Daoy (cell line): Measurements from ENCODE around the gene GNG12. TPM values are rescaled to one million over a fixed set of nuclear protein-coding genes. Genes with fewer than 3 reads are reported as not detected.

Experiments
- DNase-seq: peaks from one replicate; pipeline ENCODE4 v3.0.0-alpha.2; 2015; ENCODE audit warnings: low read depth
- total RNA-seq: library from RNA; depleted of rRNA; stranded (reverse); fragments of >200 nt; shearing (Covaris generic); gene quantifications from 2 replicates; pipeline ENCODE4 v1.2.3, GENCODE V29; 2014

GNG12 gene
- total RNA-seq, 1 experiment from 2014 or later, result 231 TPM

DNA sequence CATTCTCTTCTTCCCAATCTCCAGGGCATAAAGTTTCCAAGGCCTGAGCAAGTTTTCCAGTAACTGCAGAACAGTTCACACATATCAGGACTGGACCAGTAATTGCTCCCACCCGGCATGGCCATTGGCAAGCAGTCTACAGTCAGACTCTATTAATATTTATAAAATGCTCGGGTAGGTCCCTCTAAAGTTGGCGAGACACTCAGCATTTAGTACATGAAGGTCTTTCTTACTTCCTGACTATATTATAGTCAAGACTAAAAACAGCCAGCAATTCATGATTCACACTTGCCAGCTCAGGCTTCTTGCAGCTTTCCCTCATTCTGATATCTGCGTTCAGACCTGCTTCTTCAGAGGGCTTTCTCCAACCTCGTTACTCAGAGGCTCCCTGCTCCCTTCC is 122.8 kb downstream of the GNG12 start:
- peak; percentile 51 for DNase-seq

DNA sequence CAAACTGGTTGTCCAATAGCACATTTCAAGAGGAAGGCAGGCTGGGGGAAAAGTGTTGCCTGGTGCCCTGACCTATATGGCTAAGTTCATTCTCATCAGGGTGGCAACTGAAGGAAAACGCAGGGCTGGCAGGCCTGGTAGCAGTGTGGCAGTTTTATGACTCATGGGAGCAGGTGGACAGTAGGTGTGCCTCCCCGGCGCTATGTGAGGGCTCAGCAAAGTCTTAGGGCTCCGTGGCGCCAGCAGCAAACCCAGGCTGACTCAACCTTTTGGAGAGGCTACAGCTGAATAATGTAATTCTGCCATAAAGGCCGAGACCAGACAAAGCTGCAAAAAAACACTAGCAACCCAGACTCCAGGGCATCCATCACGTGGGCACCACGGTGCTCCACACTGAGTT is 124.7 kb downstream of the GNG12 start:
- no peak for DNase-seq

DNA sequence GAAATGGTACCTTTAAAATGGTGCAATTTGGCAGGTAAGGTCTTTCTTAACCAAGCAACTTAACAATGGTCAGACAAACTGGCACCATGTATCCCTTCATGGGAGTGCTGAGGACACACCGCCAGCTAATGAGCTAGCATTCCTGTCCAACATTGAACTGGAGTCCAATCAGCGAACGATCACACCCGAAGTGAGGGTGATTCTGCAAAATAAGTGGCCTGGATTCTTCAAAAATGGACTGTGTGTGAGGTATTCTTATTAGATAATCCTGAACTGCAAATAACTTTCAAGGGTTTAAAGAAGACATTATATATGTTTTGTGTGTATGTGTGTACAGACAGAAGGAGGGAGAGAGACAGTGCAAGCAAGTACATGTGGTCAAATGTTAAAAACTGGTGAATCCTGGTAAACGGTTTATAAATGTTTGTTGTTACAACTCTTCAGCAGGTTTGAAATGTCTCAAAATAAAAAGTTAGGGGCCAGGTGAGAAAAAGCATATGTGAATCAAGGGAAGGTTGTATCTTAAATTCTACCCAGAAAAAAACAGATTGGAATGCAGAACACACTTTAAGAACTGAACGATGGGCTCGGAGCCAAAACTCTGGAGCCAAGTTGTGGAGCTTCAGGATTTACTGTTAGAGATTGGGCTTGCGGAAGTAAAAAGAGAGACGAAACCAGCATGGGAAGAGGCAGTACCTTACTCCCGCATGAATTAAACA is 127.4 kb downstream of the GNG12 start:
- DNase-seq, result no peak

DNA sequence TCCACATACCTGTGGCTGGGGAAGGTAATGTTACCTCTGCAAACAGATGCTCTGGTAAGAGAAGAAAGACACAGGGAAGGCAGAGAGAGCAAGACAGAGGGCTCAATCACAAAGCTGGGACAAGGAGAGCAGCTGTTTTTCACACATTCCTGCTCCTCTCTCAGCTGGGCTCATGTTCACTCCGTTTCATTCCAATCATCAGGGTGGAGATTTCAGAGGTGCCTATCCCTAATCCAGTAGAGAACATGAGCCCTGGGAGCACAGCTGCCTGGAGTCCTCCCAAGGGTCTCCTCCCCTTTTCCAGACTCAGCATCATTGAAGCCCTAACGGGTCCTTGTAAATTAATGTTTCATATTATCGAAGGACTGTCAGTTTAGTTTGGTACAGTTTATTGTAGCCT is 128.9 kb downstream of the GNG12 start:
- no peak for DNase-seq

DNA sequence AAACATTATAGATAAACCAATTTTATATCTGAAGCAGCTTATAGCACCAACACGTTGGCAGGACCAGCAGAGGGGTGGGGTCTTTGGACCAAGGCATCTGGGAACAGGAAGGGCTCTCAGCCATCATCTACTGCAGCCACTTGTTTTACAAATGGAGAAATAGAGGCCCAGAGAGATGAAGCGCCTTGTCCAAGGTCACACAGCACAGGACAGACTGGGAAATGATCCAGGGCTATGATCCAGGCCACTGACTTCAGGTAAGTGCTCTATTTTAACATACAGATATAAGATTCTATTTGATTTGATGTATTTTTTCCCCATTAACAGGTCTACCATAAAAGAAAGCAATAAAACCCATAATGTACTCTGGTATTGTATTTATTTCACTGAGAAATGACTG is 131.4 kb downstream of the GNG12 start:
- DNase-seq, result no peak

- DNase-seq, result peak; percentile 83
These were observed 132.4 kb downstream of the GNG12 start for GRCh38 chr1:67700692-67701410.

DNA sequence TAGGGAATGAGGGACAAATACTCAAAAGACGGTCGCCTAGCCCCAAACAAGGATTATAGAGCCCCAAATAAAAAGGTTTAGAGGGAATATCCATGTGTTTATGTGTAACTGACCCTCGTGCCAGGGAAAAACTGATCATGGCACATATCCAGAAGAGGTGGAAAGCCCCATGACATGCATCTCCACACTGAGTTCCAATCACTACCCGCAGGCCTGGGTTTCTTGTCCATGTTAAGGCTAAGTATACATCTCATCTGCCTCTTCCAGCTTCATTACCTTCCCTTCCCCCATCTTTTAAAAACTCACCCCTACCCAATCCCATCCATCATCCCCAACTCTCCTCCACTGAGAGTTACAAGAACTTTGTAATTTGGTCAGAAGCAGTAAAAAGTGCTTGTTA is 133.0 kb downstream of the GNG12 start:
- no peak for DNase-seq

DNA sequence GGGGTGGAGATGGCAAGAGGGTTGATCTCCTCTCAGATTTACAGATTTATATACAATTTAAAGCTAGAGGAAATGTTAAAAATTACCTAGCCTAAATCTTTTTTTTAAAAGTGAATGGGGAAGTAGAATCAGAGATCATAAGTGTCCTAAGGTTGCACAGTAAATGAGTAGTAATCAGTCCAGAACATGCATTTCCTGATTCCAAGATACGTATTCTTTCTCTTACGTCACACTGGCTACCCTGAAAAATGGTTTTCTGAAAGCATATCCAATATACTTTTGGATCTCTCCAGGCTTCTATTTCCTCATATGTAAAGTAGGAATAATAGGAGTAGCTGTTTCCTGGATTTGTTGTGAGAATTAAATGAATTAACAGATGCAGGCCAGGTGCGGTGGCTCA is 136.6 kb downstream of the GNG12 start:
- no peak for DNase-seq

- DNase-seq, result no peak
These were observed 137.3 kb downstream of the GNG12 start for GRCh38 chr1:67695963-67696362.

- DNase-seq, result no peak
These were observed 141.6 kb downstream of the GNG12 start for GRCh38 chr1:67691712-67692111.

GRCh38 chr1:67690411-67690810 is 142.9 kb downstream of the GNG12 start:
- no peak for DNase-seq

- no peak for DNase-seq
These were observed 143.3 kb downstream of the GNG12 start for GRCh38 chr1:67690018-67690363.

DNA sequence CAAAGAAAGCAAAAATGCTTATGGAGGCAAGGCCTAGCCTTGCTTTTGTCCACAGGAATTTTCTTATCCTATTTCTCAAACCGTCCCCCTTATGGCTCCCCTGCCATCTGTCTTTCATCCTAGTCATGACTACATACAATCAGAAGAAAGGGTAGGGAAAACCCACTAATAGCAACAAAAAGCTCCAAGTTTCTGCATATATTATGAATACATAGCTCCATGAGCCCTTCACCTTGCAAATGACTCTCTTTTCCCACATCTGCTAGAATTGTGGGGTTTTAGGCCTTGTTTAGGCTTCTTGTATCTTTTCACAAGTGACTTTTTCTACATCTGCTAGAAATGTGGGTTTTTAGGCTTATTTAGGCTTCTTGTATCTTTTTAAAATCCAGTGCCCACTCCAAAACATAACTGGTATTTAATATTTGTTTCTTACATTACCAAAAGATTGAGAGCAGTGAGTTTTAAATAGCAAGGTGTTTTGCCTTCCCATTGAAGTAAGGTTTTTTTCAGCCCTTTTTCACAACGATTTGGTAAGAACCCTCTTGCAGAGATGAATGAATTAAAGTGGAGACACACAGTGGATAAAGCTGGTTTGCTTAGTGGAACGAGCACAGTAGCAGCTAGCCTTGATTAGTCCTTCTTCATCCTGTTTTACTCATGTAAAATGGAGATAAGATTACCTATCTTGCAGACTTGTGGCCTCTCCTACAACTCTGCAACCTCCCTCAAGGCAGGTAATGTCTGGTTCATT is 143.8 kb downstream of the GNG12 start:
- no peak for DNase-seq

- DNase-seq, result no peak
These were observed 144.6 kb downstream of the GNG12 start for GRCh38 chr1:67688526-67689219.

- DNase-seq, result peak; percentile 69
These were observed 145.6 kb downstream of the GNG12 start for GRCh38 chr1:67687649-67688048.

GRCh38 chr1:67687198-67687545 is 146.1 kb downstream of the GNG12 start:
- no peak for DNase-seq

GRCh38 chr1:67686267-67687197 is 146.7 kb downstream of the GNG12 start:
- DNase-seq, result peak; percentile 98

DNA sequence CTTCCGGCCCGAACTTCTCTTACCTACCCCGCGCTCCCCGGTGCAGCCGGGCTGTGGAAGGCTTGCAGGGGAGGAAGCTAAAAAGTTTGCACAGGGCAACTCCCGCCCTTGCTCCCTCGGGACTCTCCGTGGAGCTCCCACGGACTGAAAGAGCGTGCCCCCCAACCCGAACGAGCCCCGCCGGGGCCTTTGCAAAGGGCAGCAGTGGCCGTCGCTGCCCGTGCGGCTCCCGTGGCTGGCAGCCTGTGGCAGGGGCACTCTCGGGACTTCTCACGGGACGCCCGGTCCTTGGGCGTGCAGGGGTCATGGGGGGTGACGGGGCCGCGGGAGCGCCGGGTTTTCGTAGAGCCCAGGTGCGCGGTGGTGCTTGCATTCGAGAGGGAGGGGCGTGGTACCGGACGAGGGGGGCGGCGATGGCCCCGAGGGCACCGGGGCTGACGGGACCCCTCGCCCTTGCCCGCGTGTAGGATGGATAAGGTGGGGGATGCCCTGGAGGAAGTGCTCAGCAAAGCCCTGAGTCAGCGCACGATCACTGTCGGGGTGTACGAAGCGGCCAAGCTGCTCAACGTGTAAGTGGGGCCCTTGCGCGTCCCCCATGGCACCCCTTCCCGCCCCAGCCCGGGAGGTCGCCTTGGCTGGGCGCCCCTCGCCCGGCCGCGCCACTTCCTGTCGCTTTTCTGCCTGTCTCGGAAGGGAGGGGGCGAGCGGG is 147.6 kb downstream of the GNG12 start:
- DNase-seq, result peak; percentile 72

- peak; percentile 100 for DNase-seq
These were observed 148.2 kb downstream of the GNG12 start, which contains the start of gene GADD45A for GRCh38 chr1:67685067-67685557. Gene GADD45A, plus strand, starts transcription at chr1:67685201. Its CDS starts 294 bp downstream, at chr1:67685495.

DNA sequence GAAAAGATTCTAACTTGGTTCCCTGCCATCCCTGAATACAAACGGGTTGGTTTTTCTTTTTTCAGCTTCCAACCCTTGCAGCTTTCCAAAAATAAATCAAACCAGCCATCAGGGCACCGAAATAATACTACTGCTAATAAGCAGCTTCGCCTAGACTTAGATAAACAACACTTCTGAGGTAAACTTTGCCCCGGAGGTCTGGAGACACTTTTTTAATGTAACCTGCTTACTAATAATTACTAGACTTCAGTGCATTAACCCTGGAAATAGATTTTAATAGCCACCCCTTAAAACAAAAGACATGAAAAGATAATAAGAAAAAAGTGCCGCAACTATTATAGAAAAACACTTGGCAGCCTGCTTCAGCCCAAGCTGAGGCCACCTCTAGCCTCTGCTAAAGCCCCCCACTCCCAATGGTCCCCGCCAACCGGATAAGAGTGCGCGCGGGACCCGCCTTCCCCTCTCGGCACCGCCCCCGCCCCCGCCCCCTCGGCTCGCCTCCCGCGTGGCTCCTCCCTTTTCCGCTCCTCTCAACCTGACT is 148.7 kb downstream of the GNG12 start:
- DNase-seq, result no peak
